ENCODE measurements around the gene OLA1.

DNA sequence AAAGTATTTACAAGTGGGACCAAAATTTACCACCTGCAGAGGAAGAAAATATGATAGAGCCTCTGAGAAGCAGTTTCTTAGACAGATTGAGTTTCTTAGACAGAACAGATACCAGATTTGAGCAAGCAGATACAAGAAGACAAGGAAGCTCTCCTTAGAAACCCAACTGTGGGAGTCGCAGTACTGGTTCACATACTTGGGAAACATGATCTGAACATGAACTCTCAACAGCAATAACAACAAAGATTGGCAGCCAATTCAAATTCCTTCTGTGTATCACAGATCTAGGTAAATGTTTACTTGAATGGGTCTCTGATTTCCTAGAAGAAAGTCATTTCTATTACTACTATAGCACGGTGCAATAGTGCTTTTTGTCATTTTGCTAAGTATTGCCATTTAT lies 82.1 kb downstream of the OLA1 start:
- TF ChIP-seq, protein P1, sequence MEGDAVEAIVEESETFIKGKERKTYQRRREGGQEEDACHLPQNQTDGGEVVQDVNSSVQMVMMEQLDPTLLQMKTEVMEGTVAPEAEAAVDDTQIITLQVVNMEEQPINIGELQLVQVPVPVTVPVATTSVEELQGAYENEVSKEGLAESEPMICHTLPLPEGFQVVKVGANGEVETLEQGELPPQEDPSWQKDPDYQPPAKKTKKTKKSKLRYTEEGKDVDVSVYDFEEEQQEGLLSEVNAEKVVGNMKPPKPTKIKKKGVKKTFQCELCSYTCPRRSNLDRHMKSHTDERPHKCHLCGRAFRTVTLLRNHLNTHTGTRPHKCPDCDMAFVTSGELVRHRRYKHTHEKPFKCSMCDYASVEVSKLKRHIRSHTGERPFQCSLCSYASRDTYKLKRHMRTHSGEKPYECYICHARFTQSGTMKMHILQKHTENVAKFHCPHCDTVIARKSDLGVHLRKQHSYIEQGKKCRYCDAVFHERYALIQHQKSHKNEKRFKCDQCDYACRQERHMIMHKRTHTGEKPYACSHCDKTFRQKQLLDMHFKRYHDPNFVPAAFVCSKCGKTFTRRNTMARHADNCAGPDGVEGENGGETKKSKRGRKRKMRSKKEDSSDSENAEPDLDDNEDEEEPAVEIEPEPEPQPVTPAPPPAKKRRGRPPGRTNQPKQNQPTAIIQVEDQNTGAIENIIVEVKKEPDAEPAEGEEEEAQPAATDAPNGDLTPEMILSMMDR (IDR thresholded peaks at IDR 0.05) = no peak
- TF ChIP-seq FOXJ3 (CRISPR knock-in tag; IDR thresholded peaks at IDR 0.05; ENCODE audit: borderline replicate concordance) = no peak
- no peak for TF ChIP-seq ZNF416 (CRISPR knock-in tag; IDR thresholded peaks at IDR 0.05)
- TF ChIP-seq NR1H2 (CRISPR knock-in tag; IDR thresholded peaks at IDR 0.05) = no peak
- TF ChIP-seq TCF7 (CRISPR knock-in tag; IDR thresholded peaks at IDR 0.05; ENCODE audit: low read depth) = no peak
- TF ChIP-seq ZNF512 (CRISPR knock-in tag; IDR thresholded peaks at IDR 0.05; ENCODE audit: borderline replicate concordance) = no peak
- TF ChIP-seq GABPB1 (CRISPR knock-in tag; IDR thresholded peaks at IDR 0.05) = no peak
- TF ChIP-seq, protein P2, sequence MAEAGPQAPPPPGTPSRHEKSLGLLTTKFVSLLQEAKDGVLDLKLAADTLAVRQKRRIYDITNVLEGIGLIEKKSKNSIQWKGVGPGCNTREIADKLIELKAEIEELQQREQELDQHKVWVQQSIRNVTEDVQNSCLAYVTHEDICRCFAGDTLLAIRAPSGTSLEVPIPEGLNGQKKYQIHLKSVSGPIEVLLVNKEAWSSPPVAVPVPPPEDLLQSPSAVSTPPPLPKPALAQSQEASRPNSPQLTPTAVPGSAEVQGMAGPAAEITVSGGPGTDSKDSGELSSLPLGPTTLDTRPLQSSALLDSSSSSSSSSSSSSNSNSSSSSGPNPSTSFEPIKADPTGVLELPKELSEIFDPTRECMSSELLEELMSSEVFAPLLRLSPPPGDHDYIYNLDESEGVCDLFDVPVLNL (CRISPR knock-in tag; IDR thresholded peaks at IDR 0.05; ENCODE audit: borderline replicate concordance, low read depth) = no peak

Measured in WTC11 (cell line).